ACC112 (cell line): ENCODE results near the gene EFS.

Source experiments
- H2AFZ ChIP-seq: fragments of 200-600 bp; sonication (generic); one replicate; pipeline ENCODE4 v1.6.0; 2017; ENCODE audit warnings: antibody characterized with exemption, low read length; ENCODE audit not compliant: unreplicated experiment
- H3K27ac ChIP-seq: fragments of 200-600 bp; sonication (generic); 2 replicates; pipeline ENCODE4 v1.5.1; 2014; ENCODE audit warnings: low read depth, mild to moderate bottlenecking, antibody characterized with exemption, low read length, moderate library complexity
- H3K27me3 ChIP-seq: fragments of 200-600 bp; sonication (generic); 2 replicates; pipeline ENCODE4 v1.6.1; 2014; ENCODE audit warnings: mild to moderate bottlenecking, antibody characterized with exemption, low read length, moderate library complexity, mixed read lengths; ENCODE audit not compliant: insufficient read depth
- H3K36me3 ChIP-seq: fragments of 200-600 bp; sonication (generic); 2 replicates; pipeline ENCODE4 v1.6.1; 2016; ENCODE audit warnings: mild to moderate bottlenecking, antibody characterized with exemption, low read length, moderate library complexity, mixed read lengths; ENCODE audit not compliant: insufficient read depth
- H3K4me1 ChIP-seq: fragments of 200-600 bp; sonication (generic); one replicate; pipeline ENCODE4 v1.6.1; 2016; ENCODE audit warnings: low read length, mixed read lengths; ENCODE audit not compliant: insufficient read depth, unreplicated experiment, control insufficient read depth
- H3K4me3 ChIP-seq: fragments of 200-600 bp; sonication (generic); 2 replicates; pipeline ENCODE4 v1.5.1; 2014; ENCODE audit warnings: mild to moderate bottlenecking, low read depth, low read length
- H3K79me2 ChIP-seq: fragments of 200-600 bp; sonication (generic); one replicate; pipeline ENCODE4 v1.6.0; 2016; ENCODE audit warnings: low read length; ENCODE audit not compliant: control insufficient read depth, unreplicated experiment, insufficient read depth

EFS gene

GRCh38 chr14:23365036-23365731 is at the start of gene EFS:
Gene EFS, minus strand, starts transcription at chr14:23365172. Its CDS starts 147 bp downstream, at chr14:23365025.
- peaks cover 16% of the 10 kb centered on the region for H3K79me2 ChIP-seq
- H3K27ac ChIP-seq: peak within 1 kb of the TSS; percentile 54
- H3K27me3 ChIP-seq: peaks cover 12% of the 10 kb centered on the region
- peak within 1 kb of the TSS; percentile 75 for H3K4me3 ChIP-seq
- H3K36me3 ChIP-seq: no peaks in the 10 kb centered on the region
- peak within 1 kb of the TSS; percentile 19 for H2AFZ ChIP-seq
- H3K4me1 ChIP-seq: peaks cover 16% of the 10 kb centered on the region

GRCh38 chr14:23414254-23414653 is 49.3 kb upstream of the EFS start:
- Histone ChIP-seq H3K36me3 (no peaks in the 10 kb centered on the region), H3K4me1 (no peaks in the 10 kb centered on the region), H3K4me3 (no peak overlapping the region), H3K79me2 (no peaks in the 10 kb centered on the region), H3K27me3 (peaks cover 84% of the 10 kb centered on the region), H3K27ac (no peak overlapping the region), H2AFZ (no peak overlapping the region)

- Histone ChIP-seq H3K27ac (no peak overlapping the region), H3K4me3 (no peak overlapping the region), H3K36me3 (no peaks in the 10 kb centered on the region), H3K79me2 (no peaks in the 10 kb centered on the region), H2AFZ (no peak overlapping the region), H3K4me1 (no peaks in the 10 kb centered on the region), H3K27me3 (peaks cover 84% of the 10 kb centered on the region)
These were observed 48.7 kb upstream of the EFS start for GRCh38 chr14:23413681-23414080.

GRCh38 chr14:23411563-23412525 is 46.9 kb upstream of the EFS start:
- H3K4me1 ChIP-seq: no peaks in the 10 kb centered on the region

GRCh38 chr14:23409966-23410635 is 45.1 kb upstream of the EFS start:
- H3K27ac ChIP-seq: no peak overlapping the region
- H2AFZ ChIP-seq: no peak overlapping the region
- H3K4me3 ChIP-seq: no peak overlapping the region
- peaks cover 84% of the 10 kb centered on the region for H3K27me3 ChIP-seq
- H3K79me2 ChIP-seq: no peaks in the 10 kb centered on the region
- no peaks in the 10 kb centered on the region for H3K4me1 ChIP-seq
- no peaks in the 10 kb centered on the region for H3K36me3 ChIP-seq

More at GRCh38 chr14:23411563-23412525, 46.9 kb upstream of the EFS start:
- Histone ChIP-seq H3K36me3 (no peaks in the 10 kb centered on the region), H3K79me2 (no peaks in the 10 kb centered on the region), H3K27ac (no peak overlapping the region), H3K4me3 (no peak overlapping the region), H3K27me3 (peaks cover 84% of the 10 kb centered on the region), H2AFZ (no peak overlapping the region)

- no peak overlapping the region for H3K4me3 ChIP-seq
- no peaks in the 10 kb centered on the region for H3K79me2 ChIP-seq
- no peaks in the 10 kb centered on the region for H3K4me1 ChIP-seq
- no peak overlapping the region for H3K27ac ChIP-seq
- H3K36me3 ChIP-seq: no peaks in the 10 kb centered on the region
- peaks cover 85% of the 10 kb centered on the region for H3K27me3 ChIP-seq
- no peak overlapping the region for H2AFZ ChIP-seq
These were observed 44.5 kb upstream of the EFS start for GRCh38 chr14:23409475-23409874.

- Histone ChIP-seq H2AFZ (no peak overlapping the region), H3K4me3 (no peak overlapping the region), H3K4me1 (no peaks in the 10 kb centered on the region), H3K27ac (no peak overlapping the region), H3K36me3 (no peaks in the 10 kb centered on the region), H3K27me3 (peaks cover 95% of the 10 kb centered on the region), H3K79me2 (no peaks in the 10 kb centered on the region)
These were observed 43.3 kb upstream of the EFS start for GRCh38 chr14:23408307-23408630.

- Histone ChIP-seq H3K27me3 (peaks cover 92% of the 10 kb centered on the region), H3K79me2 (no peaks in the 10 kb centered on the region), H3K27ac (no peak within 1 kb of the TSS), H3K4me1 (no peaks in the 10 kb centered on the region), H3K36me3 (no peaks in the 10 kb centered on the region), H3K4me3 (no peak within 1 kb of the TSS), H2AFZ (no peak within 1 kb of the TSS)
These were observed 42.7 kb upstream of the EFS start, which contains the start of gene MYH6 for GRCh38 chr14:23407516-23408306. Gene MYH6, minus strand, starts transcription at chr14:23408273. Its CDS starts 1,050 bp downstream, at chr14:23407223.

- Histone ChIP-seq H3K4me1 (no peaks in the 10 kb centered on the region), H3K79me2 (no peaks in the 10 kb centered on the region), H3K4me3 (no peak overlapping the region), H3K36me3 (no peaks in the 10 kb centered on the region), H3K27me3 (peaks cover 92% of the 10 kb centered on the region), H2AFZ (no peak overlapping the region), H3K27ac (no peak overlapping the region)
These were observed 41.9 kb upstream of the EFS start for GRCh38 chr14:23406725-23407355.
